ENCODE results near the gene RBMY1A1. TPM values are rescaled to one million over a fixed set of nuclear protein-coding genes. Genes with fewer than 3 reads are reported as not detected.
"Not testable (repeated sequence)": the region's sequence is repeated elsewhere in the genome, so short reads cannot be mapped to it uniquely, and the experiment has no call there.

Gene RBMY1A1
- not detected for total RNA-seq

GRCh38 chrY:21534579-21534978, at the start of gene RBMY1A1:
TSS of gene RBMY1A1 (plus strand) at chrY:21534879. CDS start at chrY:21536892, 2,013 bp downstream.
- ATAC-seq; DNase-seq (ENCODE audit: low spot score); intact Hi-C loops (cut with DNase I): not testable (repeated sequence)

GRCh38 chrY:21511038-21511437, 23.6 kb upstream of the RBMY1A1 start, which contains the start of gene RBMY1B:
TSS of gene RBMY1B (plus strand) at chrY:21511338. CDS start at chrY:21513351, 2,013 bp downstream.
- DNase-seq (ENCODE audit: low spot score); intact Hi-C loops (cut with DNase I); ATAC-seq: not testable (repeated sequence)

- ATAC-seq; intact Hi-C loops (cut with DNase I); DNase-seq (ENCODE audit: low spot score): not testable (repeated sequence)
Observed at GRCh38 chrY:21559316-21559984, 24.8 kb downstream of the RBMY1A1 start.

- DNase-seq (ENCODE audit: low spot score), result no peak
- ATAC-seq, result no peak
- intact Hi-C loops (cut with DNase I), result no loop called here
Observed at GRCh38 chrY:21585449-21585848, 50.8 kb downstream of the RBMY1A1 start.

- DNase-seq (ENCODE audit: low spot score); intact Hi-C loops (cut with DNase I); ATAC-seq: not testable (repeated sequence)
Observed at GRCh38 chrY:21586454-21586853, 51.8 kb downstream of the RBMY1A1 start.

- ATAC-seq (no peak), DNase-seq (ENCODE audit: low spot score) (no peak)
- intact Hi-C loops (cut with DNase I), result no loop called here
Observed at GRCh38 chrY:21592059-21592458, 57.4 kb downstream of the RBMY1A1 start.

GRCh38 chrY:21596287-21596686, 61.6 kb downstream of the RBMY1A1 start:
- DNase-seq (ENCODE audit: low spot score); ATAC-seq; intact Hi-C loops (cut with DNase I): not testable (repeated sequence)

Other genes starting within 250 kb of the RBMY1A1 start
- gene RBMY1B, start 23.5 kb upstream of the RBMY1A1 start, total RNA-seq, result not detected